RCC 7860 (cell line): Measurements from ENCODE around the gene ZNF195.
"Not testable (repeated sequence)": the region's sequence is repeated elsewhere in the genome, so short reads cannot be mapped to it uniquely, and the experiment has no call there.

Experiments used
- DNase-seq: peaks from one replicate; pipeline ENCODE4 v3.0.0-alpha.2; 2015; ENCODE audit warnings: low spot score
- FAIRE-seq: peaks from 2 replicates; lab custom pipeline; 2012; peaks lifted over from hg19 to GRCh38; lab: Jason Lieb, UNC

Gene ZNF195

GRCh38 chr11:3404076-3404925, 25.4 kb upstream of the ZNF195 start:
- FAIRE-seq, DNase-seq: not testable (repeated sequence)

- not testable (repeated sequence) for DNase-seq
These were observed 23.9 kb upstream of the ZNF195 start for GRCh38 chr11:3402861-3403250.

GRCh38 chr11:3402181-3402860, 23.4 kb upstream of the ZNF195 start:
- not testable (repeated sequence) for FAIRE-seq

More at GRCh38 chr11:3402861-3403250, 23.9 kb upstream of the ZNF195 start:
- FAIRE-seq, result not testable (repeated sequence)

GRCh38 chr11:3401052-3401451, 22.1 kb upstream of the ZNF195 start:
- DNase-seq, FAIRE-seq: not testable (repeated sequence)

More at GRCh38 chr11:3402181-3402860, 23.4 kb upstream of the ZNF195 start:
- DNase-seq, result not testable (repeated sequence)

- not testable (repeated sequence) for DNase-seq, FAIRE-seq
These were observed 19.6 kb upstream of the ZNF195 start for GRCh38 chr11:3398509-3398908.

GRCh38 chr11:3398106-3398505, 19.2 kb upstream of the ZNF195 start:
- DNase-seq, FAIRE-seq: not testable (repeated sequence)

- DNase-seq, FAIRE-seq: not testable (repeated sequence)
These were observed 18.3 kb upstream of the ZNF195 start for GRCh38 chr11:3397210-3397609.

GRCh38 chr11:3395468-3395867, 16.5 kb upstream of the ZNF195 start:
- not testable (repeated sequence) for FAIRE-seq, DNase-seq

- not testable (repeated sequence) for FAIRE-seq, DNase-seq
These were observed 16.0 kb upstream of the ZNF195 start for GRCh38 chr11:3394956-3395355.

GRCh38 chr11:3393450-3393849, 14.5 kb upstream of the ZNF195 start:
- FAIRE-seq, DNase-seq: not testable (repeated sequence)

- no peak for DNase-seq
These were observed 3.8 kb upstream of the ZNF195 start for GRCh38 chr11:3382613-3383285.

GRCh38 chr11:3381794-3382193, 2.8 kb upstream of the ZNF195 start:
- FAIRE-seq, result no peak

More at GRCh38 chr11:3382613-3383285, 3.8 kb upstream of the ZNF195 start:
- no peak for FAIRE-seq

GRCh38 chr11:3380706-3381545, 2.0 kb upstream of the ZNF195 start:
- no peak for FAIRE-seq

More at GRCh38 chr11:3381794-3382193, 2.8 kb upstream of the ZNF195 start:
- DNase-seq, result no peak

GRCh38 chr11:3375552-3375951, 3.4 kb downstream of the ZNF195 start:
- FAIRE-seq, result no peak

More at GRCh38 chr11:3380706-3381545, 2.0 kb upstream of the ZNF195 start:
- DNase-seq, result no peak

GRCh38 chr11:3370311-3370870, 8.6 kb downstream of the ZNF195 start:
- no peak for DNase-seq
- FAIRE-seq, result no peak

More at GRCh38 chr11:3375552-3375951, 3.4 kb downstream of the ZNF195 start:
- DNase-seq, result no peak

- DNase-seq (no peak), FAIRE-seq (no peak)
These were observed 9.6 kb downstream of the ZNF195 start for GRCh38 chr11:3369366-3369765.

GRCh38 chr11:3368199-3368598, 10.7 kb downstream of the ZNF195 start:
- DNase-seq (no peak), FAIRE-seq (no peak)

GRCh38 chr11:3367221-3367620, 11.7 kb downstream of the ZNF195 start:
- no peak for FAIRE-seq
- no peak for DNase-seq

- no peak for FAIRE-seq
These were observed 19.7 kb downstream of the ZNF195 start for GRCh38 chr11:3359092-3359824.

More at GRCh38 chr11:3359092-3359824, 19.7 kb downstream of the ZNF195 start:
- DNase-seq, result no peak
